HG03460 (cell line): ENCODE measurements around the gene KRT26.
"Not testable (repeated sequence)": the region's sequence is repeated elsewhere in the genome, so short reads cannot be mapped to it uniquely, and the experiment has no call there.

ENCODE experiments used
- ATAC-seq: cut with Tn5 transposase; IDR thresholded peaks from one replicate; pipeline ENCODE4 v1.9.1; 2021; ENCODE audit not compliant: unreplicated experiment

Gene KRT26

GRCh38 chr17:40794466-40794865 is 22.5 kb upstream of the KRT26 start:
- no peak for ATAC-seq

GRCh38 chr17:40793832-40794231 is 21.8 kb upstream of the KRT26 start:
- ATAC-seq = no peak

- no peak for ATAC-seq
Observed at GRCh38 chr17:40791787-40792436, 19.9 kb upstream of the KRT26 start.

- no peak for ATAC-seq
Observed at GRCh38 chr17:40791111-40791510, 19.1 kb upstream of the KRT26 start.

GRCh38 chr17:40782450-40782849 is 10.4 kb upstream of the KRT26 start, which contains the start of gene KRT27:
Gene KRT27, minus strand, starts transcription at chr17:40782550. Its CDS starts 57 bp downstream, at chr17:40782493.
- ATAC-seq = no peak

- no peak for ATAC-seq
Observed at GRCh38 chr17:40779181-40779909, 7.3 kb upstream of the KRT26 start.

GRCh38 chr17:40778461-40778860 is 6.5 kb upstream of the KRT26 start:
- no peak for ATAC-seq

- no peak for ATAC-seq
Observed at GRCh38 chr17:40777971-40778370, 6.0 kb upstream of the KRT26 start.

- ATAC-seq = no peak
Observed at GRCh38 chr17:40777459-40777858, 5.5 kb upstream of the KRT26 start.

- ATAC-seq = no peak
Observed at GRCh38 chr17:40775945-40776344, 3.9 kb upstream of the KRT26 start.

- ATAC-seq = no peak
Observed at GRCh38 chr17:40765657-40766056, 6.3 kb downstream of the KRT26 start.

- no peak for ATAC-seq
Observed at GRCh38 chr17:40763752-40764151, 8.2 kb downstream of the KRT26 start.

- ATAC-seq = no peak
Observed at GRCh38 chr17:40760105-40761016, 11.6 kb downstream of the KRT26 start.

- no peak for ATAC-seq
Observed at GRCh38 chr17:40755231-40755630, 16.8 kb downstream of the KRT26 start, which contains the start of gene KRT25. Gene KRT25, minus strand, starts transcription at chr17:40755331. Its CDS starts 60 bp downstream, at chr17:40755271.

GRCh38 chr17:40753804-40754203 is 18.2 kb downstream of the KRT26 start:
- no peak for ATAC-seq

- ATAC-seq = no peak
Observed at GRCh38 chr17:40751065-40751464, 20.9 kb downstream of the KRT26 start.

- ATAC-seq = no peak
Observed at GRCh38 chr17:40750391-40750790, 21.6 kb downstream of the KRT26 start.

GRCh38 chr17:40748666-40749065 is 23.3 kb downstream of the KRT26 start:
- not testable (repeated sequence) for ATAC-seq

- no peak for ATAC-seq
Observed at GRCh38 chr17:40738553-40738952, 33.4 kb downstream of the KRT26 start.

GRCh38 chr17:40735016-40735415 is 37.0 kb downstream of the KRT26 start:
- ATAC-seq = no peak

- ATAC-seq = no peak
Observed at GRCh38 chr17:40734018-40734417, 38.0 kb downstream of the KRT26 start.
